Ascending aorta (tissue), 2 donors: ENCODE measurements around the gene C19orf12. TPM values are rescaled to one million over a fixed set of nuclear protein-coding genes. Genes with fewer than 3 reads are reported as not detected.
A peak's percentile ranks its signal among the peaks of the same experiment; 100 is the strongest.

Experiments used
- DNase-seq, 2 donors: peaks; one replicate each; pipeline ENCODE4 v3.0.0-alpha.2; 2019; ENCODE audit warnings: low spot score in 2 of 2
- H3K27ac ChIP-seq, 2 donors: fragments of 200-600 bp; sonication (generic); one replicate each; pipeline ENCODE4 v1.5.1; 2016 to 2017; ENCODE audit warnings: mild to moderate bottlenecking in 1 of 2
- H3K27me3 ChIP-seq: fragments of 200-600 bp; sonication (generic); one replicate; pipeline ENCODE4 v1.5.1; 2017
- H3K36me3 ChIP-seq, 2 donors: fragments of 200-600 bp; sonication (generic); one replicate each; pipeline ENCODE4 v1.5.1; 2016
- H3K4me1 ChIP-seq, 2 donors: fragments of 200-600 bp; sonication (generic); one replicate each; pipeline ENCODE4 v1.5.1; 2016 to 2017; ENCODE audit warnings: mild to moderate bottlenecking in 1 of 2
- H3K4me3 ChIP-seq, 2 donors: fragments of 200-600 bp; sonication (generic); one replicate each; pipeline ENCODE4 v1.5.1; 2016 to 2017; ENCODE audit warnings: mild to moderate bottlenecking in 1 of 2
- H3K9me3 ChIP-seq, 2 donors: fragments of 200-600 bp; sonication (generic); one replicate each; pipeline ENCODE4 v1.5.1; 2016
- CTCF ChIP-seq, 3 experiments: fragments of 200-600 bp in 2 of 3; fragments of 450-650 bp in 1 of 3; sonication (generic) in 2 of 3; IDR thresholded peaks; one replicate each; pipeline ENCODE4 v1.5.1; 2016 to 2019; ENCODE audit warnings: antibody characterized with exemption in 3 of 3, mild to moderate bottlenecking in 1 of 3, moderate library complexity in 1 of 3
- intact Hi-C: fragments of 100-400 bp; cut with DNase I; formaldehyde crosslinking; loops from one replicate; pipeline ENCODE4 v1.15.1; 2023
- total RNA-seq: library from RNA; depleted of rRNA; stranded (reverse); fragments of >200 nt; gene quantifications from one replicate; pipeline ENCODE4 v1.1.0, GENCODE V29; 2016

C19orf12 gene
- total RNA-seq, 1 donor from 2014 or later = 37.8 TPM

GRCh38 chr19:29662604-29663404, 52.3 kb downstream of the C19orf12 start:
- Histone ChIP-seq H3K4me1 (peaks cover 30 to 44% of the 10 kb centered on the region in 2 donors), H3K4me3 (peak overlapping the region in 1 of 2 donors; percentile 55), H3K36me3 (no peaks in the 10 kb centered on the region), H3K27me3 (no peaks in the 10 kb centered on the region), H3K9me3 (no peaks in the 10 kb centered on the region), H3K27ac (peak overlapping the region; percentile 99)
- intact Hi-C loops = loop anchor here (1.0 kb wide), 1 partner anchor 53 kb away; no protein-coding TSS in a partner anchor
- peak; percentile 55 to 91 for DNase-seq
- no peak for TF ChIP-seq CTCF (IDR thresholded peaks at IDR 0.05)

GRCh38 chr19:29662278-29662603, 52.8 kb downstream of the C19orf12 start:
- Histone ChIP-seq H3K4me1 (peaks cover 27 to 38% of the 10 kb centered on the region in 2 donors), H3K4me3 (peak overlapping the region in 1 of 2 donors; percentile 55), H3K27me3 (no peaks in the 10 kb centered on the region), H3K36me3 (no peaks in the 10 kb centered on the region), H3K27ac (peak overlapping the region; percentile 99), H3K9me3 (no peaks in the 10 kb centered on the region)
- intact Hi-C loops = no loop called here
- DNase-seq = no peak
- no peak for TF ChIP-seq CTCF (IDR thresholded peaks at IDR 0.05)

- Histone ChIP-seq H3K9me3 (no peaks in the 10 kb centered on the region), H3K27ac (peak overlapping the region; percentile 99), H3K36me3 (no peaks in the 10 kb centered on the region), H3K4me3 (no peak overlapping the region), H3K4me1 (peaks cover 24 to 31% of the 10 kb centered on the region in 2 donors), H3K27me3 (no peaks in the 10 kb centered on the region)
- intact Hi-C loops = no loop called here
- TF ChIP-seq CTCF (IDR thresholded peaks at IDR 0.05) = no peak
- DNase-seq = no peak
These were observed 54.2 kb downstream of the C19orf12 start for GRCh38 chr19:29660835-29661234.

GRCh38 chr19:29658221-29658991, 56.7 kb downstream of the C19orf12 start:
- Histone ChIP-seq H3K4me3 (no peak overlapping the region), H3K36me3 (no peaks in the 10 kb centered on the region), H3K27me3 (no peaks in the 10 kb centered on the region), H3K27ac (no peak overlapping the region), H3K4me1 (peaks cover 7 to 14% of the 10 kb centered on the region in 2 donors), H3K9me3 (no peaks in the 10 kb centered on the region)
- no peak for DNase-seq
- no peak for TF ChIP-seq CTCF (IDR thresholded peaks at IDR 0.05)
- intact Hi-C loops = no loop called here

GRCh38 chr19:29655648-29656335, 59.3 kb downstream of the C19orf12 start:
- no peaks in the 10 kb centered on the region for H3K4me1 ChIP-seq
- intact Hi-C loops = no loop called here
- H3K36me3 ChIP-seq = no peaks in the 10 kb centered on the region
- H3K27me3 ChIP-seq = no peaks in the 10 kb centered on the region
- no peaks in the 10 kb centered on the region for H3K9me3 ChIP-seq
- no peak for TF ChIP-seq CTCF (IDR thresholded peaks at IDR 0.05)
- no peak for DNase-seq
- H3K4me3 ChIP-seq = no peak overlapping the region
- no peak overlapping the region for H3K27ac ChIP-seq
